ENCODE measurements around the gene SH3BGRL2. TPM values are rescaled to one million over a fixed set of nuclear protein-coding genes. Genes with fewer than 3 reads are reported as not detected.

Gene SH3BGRL2
- total RNA-seq, 1 experiment from 2014 or later = 5.2 TPM

DNA sequence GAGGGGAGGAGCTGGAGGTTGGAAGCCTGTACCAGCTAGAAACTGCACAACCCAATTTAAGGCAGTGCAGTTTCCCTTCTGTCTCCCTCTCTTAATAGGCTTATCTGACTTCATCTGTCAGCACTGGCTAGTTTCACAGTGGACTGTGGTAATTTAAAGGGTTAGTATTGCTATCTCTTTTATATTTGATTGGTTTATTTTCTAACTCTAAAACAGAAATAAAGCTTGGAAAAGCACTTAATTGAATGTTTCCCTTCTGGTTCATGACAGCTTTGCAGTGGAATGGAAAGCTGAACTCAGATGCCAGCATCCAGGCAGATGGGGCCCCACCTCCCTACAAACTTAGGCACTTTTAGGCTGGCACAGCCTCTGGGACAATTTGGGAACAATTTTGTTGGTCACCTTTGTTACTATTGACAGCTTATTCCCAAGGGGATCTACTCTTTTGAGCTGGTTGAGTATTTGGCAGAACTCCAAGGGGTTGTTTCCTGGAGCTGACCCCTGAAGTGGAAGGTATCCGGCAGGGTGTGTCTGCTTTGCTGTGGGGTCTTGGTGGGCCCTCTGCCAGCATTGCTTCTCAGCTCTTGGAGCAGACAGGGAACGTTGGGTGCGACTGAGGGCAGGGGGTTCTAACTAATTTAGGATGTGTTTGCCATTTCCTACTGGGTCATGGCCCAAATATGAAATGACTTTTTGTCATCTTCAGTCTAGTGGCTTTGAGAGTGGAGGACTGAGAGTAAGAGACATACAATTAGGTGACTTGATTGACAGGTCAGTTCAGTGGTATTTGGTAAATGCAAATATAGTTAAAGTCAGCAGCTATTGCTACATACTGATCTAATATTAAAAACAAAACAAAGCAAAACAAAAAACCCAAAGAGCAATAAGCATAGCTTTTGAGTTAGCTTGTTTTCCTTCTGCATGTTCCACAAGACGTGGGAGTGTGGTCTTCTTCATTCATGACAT lies 9.3 kb downstream of the SH3BGRL2 start:
- ChIA-PET POLR2A (no interaction called here), RAD21 (ENCODE audit: low non-redundant PET in 1 of 2, low total read pairs in 2 of 2, uncharacterized antibody in 2 of 2, unreplicated experiment in 2 of 2) (no interaction called here), CTCF (no interaction called here)
- no peaks in the 10 kb centered on the region for H3K9me2 ChIP-seq (ENCODE audit: insufficient read depth)
- H3K9ac ChIP-seq (ENCODE audit: low read length) = no peak overlapping the region
- no peaks in the 10 kb centered on the region for H4K20me1 ChIP-seq (ENCODE audit: insufficient read depth)
- no peak for ATAC-seq
- no peak overlapping the region for H3K4me3 ChIP-seq (replicated peaks in 1 of 2; ENCODE audit: low read depth in 1 of 2, low read length in 2 of 2)
- H2AFZ ChIP-seq (ENCODE audit: low read depth, low read length, poor library complexity, severe bottlenecking) = no peak overlapping the region
- no peaks in the 10 kb centered on the region for H3K9me3 ChIP-seq (ENCODE audit: control insufficient read depth in 1 of 2, insufficient read depth in 1 of 2, low read depth in 1 of 2, low read length in 2 of 2)
- intact Hi-C loops (cut with micrococcal nuclease) = no loop called here
- H3K27me3 ChIP-seq (ENCODE audit: insufficient read depth, low read length) = no peaks in the 10 kb centered on the region
- BruUV-seq (replicated peaks) = no TSS peak
- no peak for DNase-seq (ENCODE audit: low read depth, low spot score)
- no peaks in the 10 kb centered on the region for H3K4me1 ChIP-seq (ENCODE audit: control insufficient read depth in 1 of 2, insufficient read depth in 2 of 2, low read length in 2 of 2)
- no peaks in the 10 kb centered on the region for H3K79me2 ChIP-seq (ENCODE audit: insufficient read depth, low read length)
- TF ChIP-seq CEBPB (IDR thresholded peaks at IDR 0.05; ENCODE audit: low read depth) (no peak), POLR2A (IDR thresholded peaks at IDR 0.05; ENCODE audit: borderline replicate concordance, extremely low read depth, insufficient read depth, insufficient read length) (no peak)
- no peak overlapping the region for H3K4me2 ChIP-seq (ENCODE audit: low read length)
- no peaks in the 10 kb centered on the region for H3K36me3 ChIP-seq (ENCODE audit: control insufficient read depth in 1 of 2, insufficient read depth in 2 of 2, low read length in 2 of 2)
- no peak overlapping the region for H3K27ac ChIP-seq (ENCODE audit: low read depth, low read length)

DNA sequence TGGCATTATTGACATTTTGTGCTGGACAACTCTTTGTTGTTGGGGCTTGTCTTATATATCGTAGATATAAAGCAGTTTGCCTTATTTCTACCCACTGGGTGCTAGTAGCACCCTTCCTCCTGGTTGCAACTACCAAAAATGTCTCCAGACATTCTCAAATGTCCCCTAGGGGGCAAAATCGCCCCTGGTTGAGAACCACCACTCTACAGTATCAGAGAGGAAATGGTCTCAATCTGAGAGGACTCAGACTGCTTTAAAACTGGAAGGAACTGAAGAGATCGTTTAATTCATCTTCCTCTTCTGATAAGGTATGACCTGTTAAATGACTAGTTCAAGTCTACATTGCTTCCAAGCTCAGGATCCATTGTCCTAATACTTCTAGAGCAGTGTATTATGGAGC lies 14.9 kb downstream of the SH3BGRL2 start:
- CTCF ChIA-PET = no interaction called here
- no peaks in the 10 kb centered on the region for H3K79me2 ChIP-seq (ENCODE audit: insufficient read depth, low read length)
- no peaks in the 10 kb centered on the region for H3K4me1 ChIP-seq (ENCODE audit: control insufficient read depth in 1 of 2, insufficient read depth in 2 of 2, low read length in 2 of 2)
- no peak overlapping the region for H2AFZ ChIP-seq (ENCODE audit: low read depth, low read length, poor library complexity, severe bottlenecking)
- DNase-seq (ENCODE audit: low read depth, low spot score) (no peak), ATAC-seq (peak; percentile 61; the same call in 1 of the 2 replicates)
- H3K36me3 ChIP-seq (ENCODE audit: control insufficient read depth in 1 of 2, insufficient read depth in 2 of 2, low read length in 2 of 2) = no peaks in the 10 kb centered on the region
- TF ChIP-seq ZFX (IDR thresholded peaks at IDR 0.05) (no peak), RAD21 (IDR thresholded peaks at IDR 0.05; ENCODE audit: low read depth) (peak; percentile 16; the same call in 1 of the 2 replicates)
- TF ChIP-seq, protein P1, sequence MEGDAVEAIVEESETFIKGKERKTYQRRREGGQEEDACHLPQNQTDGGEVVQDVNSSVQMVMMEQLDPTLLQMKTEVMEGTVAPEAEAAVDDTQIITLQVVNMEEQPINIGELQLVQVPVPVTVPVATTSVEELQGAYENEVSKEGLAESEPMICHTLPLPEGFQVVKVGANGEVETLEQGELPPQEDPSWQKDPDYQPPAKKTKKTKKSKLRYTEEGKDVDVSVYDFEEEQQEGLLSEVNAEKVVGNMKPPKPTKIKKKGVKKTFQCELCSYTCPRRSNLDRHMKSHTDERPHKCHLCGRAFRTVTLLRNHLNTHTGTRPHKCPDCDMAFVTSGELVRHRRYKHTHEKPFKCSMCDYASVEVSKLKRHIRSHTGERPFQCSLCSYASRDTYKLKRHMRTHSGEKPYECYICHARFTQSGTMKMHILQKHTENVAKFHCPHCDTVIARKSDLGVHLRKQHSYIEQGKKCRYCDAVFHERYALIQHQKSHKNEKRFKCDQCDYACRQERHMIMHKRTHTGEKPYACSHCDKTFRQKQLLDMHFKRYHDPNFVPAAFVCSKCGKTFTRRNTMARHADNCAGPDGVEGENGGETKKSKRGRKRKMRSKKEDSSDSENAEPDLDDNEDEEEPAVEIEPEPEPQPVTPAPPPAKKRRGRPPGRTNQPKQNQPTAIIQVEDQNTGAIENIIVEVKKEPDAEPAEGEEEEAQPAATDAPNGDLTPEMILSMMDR (IDR thresholded peaks at IDR 0.05 in 2 of 3, conservative IDR thresholded peaks at IDR 0.05 in 1 of 3; ENCODE audit: borderline replicate concordance in 1 of 3, insufficient read depth in 1 of 3, low read depth in 2 of 3, low read length in 2 of 3) = peak in 2 of 3 experiments; percentile 27 to 33; a peak in 2 of 6 replicates
- no peaks in the 10 kb centered on the region for H3K9me3 ChIP-seq (ENCODE audit: control insufficient read depth in 1 of 2, insufficient read depth in 1 of 2, low read depth in 1 of 2, low read length in 2 of 2)
- POLR2A ChIA-PET = no interaction called here
- no peak overlapping the region for H3K27ac ChIP-seq (ENCODE audit: low read depth, low read length)
- no TSS peak for BruUV-seq (replicated peaks)
- H3K9me2 ChIP-seq (ENCODE audit: insufficient read depth) = no peaks in the 10 kb centered on the region
- no peak overlapping the region for H3K9ac ChIP-seq (ENCODE audit: low read length)
- RAD21 ChIA-PET (ENCODE audit: low non-redundant PET in 1 of 2, low total read pairs in 2 of 2, uncharacterized antibody in 2 of 2, unreplicated experiment in 2 of 2) = no interaction called here
- no peak overlapping the region for H3K4me3 ChIP-seq (replicated peaks in 1 of 2; ENCODE audit: low read depth in 1 of 2, low read length in 2 of 2)
- H3K27me3 ChIP-seq (ENCODE audit: insufficient read depth, low read length) = no peaks in the 10 kb centered on the region
- intact Hi-C loops (cut with micrococcal nuclease) = no loop called here
- no peak overlapping the region for H3K4me2 ChIP-seq (ENCODE audit: low read length)
- H4K20me1 ChIP-seq (ENCODE audit: insufficient read depth) = no peaks in the 10 kb centered on the region

Measured in HCT116 (cell line).